Panc1 (cell line): ENCODE measurements around the gene FAM131B.

ENCODE experiments used
- POLR2AphosphoS5 ChIP-seq: IDR thresholded peaks from 2 replicates; pipeline ENCODE4 v1.6.1; 2012; ENCODE audit warnings: mild to moderate bottlenecking, low read depth, low read length, moderate library complexity
- TCF7L2 ChIP-seq: IDR thresholded peaks from 2 replicates; pipeline ENCODE4 v1.6.1; 2011; ENCODE audit warnings: mild to moderate bottlenecking, low read depth, low read length, inconsistent platforms
- TF ChIP-seq, protein P1 (sequence below): fragments of 450-650 bp; IDR thresholded peaks from 2 replicates; pipeline ENCODE4 v1.5.1; 2017; ENCODE audit warnings: mild to moderate bottlenecking
- TF ChIP-seq, protein P2 (sequence below), 2 experiments: IDR thresholded peaks; 2 replicates each; pipeline ENCODE4 v1.6.1; 2011 to 2012; ENCODE audit warnings: low read depth in 2 of 2, control low read depth in 1 of 2, low read length in 1 of 2, mild to moderate bottlenecking in 1 of 2, moderate library complexity in 1 of 2; ENCODE audit not compliant: insufficient read depth in 1 of 2

DNA sequence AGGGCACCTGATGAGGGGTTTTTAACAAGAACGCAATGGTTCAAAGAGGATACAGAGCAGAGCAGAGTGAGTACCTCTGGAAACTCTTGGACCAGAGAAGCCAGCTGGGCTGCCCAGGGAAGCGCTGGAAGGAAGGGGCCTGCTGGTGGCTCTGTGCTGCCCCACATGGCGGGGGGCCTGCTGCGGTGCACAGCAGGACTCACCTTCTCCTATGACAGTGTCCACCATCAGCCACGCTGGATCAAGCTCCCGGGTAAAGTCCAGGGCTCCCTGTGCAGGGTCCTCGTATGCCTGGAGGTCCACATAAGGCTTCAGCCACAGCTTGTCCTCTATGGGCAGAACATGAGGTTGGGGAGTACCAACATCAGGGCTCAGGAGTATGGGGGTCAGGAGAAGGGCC is 33.7 kb upstream of the FAM131B start:
- TF ChIP-seq, protein P1, sequence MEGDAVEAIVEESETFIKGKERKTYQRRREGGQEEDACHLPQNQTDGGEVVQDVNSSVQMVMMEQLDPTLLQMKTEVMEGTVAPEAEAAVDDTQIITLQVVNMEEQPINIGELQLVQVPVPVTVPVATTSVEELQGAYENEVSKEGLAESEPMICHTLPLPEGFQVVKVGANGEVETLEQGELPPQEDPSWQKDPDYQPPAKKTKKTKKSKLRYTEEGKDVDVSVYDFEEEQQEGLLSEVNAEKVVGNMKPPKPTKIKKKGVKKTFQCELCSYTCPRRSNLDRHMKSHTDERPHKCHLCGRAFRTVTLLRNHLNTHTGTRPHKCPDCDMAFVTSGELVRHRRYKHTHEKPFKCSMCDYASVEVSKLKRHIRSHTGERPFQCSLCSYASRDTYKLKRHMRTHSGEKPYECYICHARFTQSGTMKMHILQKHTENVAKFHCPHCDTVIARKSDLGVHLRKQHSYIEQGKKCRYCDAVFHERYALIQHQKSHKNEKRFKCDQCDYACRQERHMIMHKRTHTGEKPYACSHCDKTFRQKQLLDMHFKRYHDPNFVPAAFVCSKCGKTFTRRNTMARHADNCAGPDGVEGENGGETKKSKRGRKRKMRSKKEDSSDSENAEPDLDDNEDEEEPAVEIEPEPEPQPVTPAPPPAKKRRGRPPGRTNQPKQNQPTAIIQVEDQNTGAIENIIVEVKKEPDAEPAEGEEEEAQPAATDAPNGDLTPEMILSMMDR = no peak
- TF ChIP-seq, protein P2, sequence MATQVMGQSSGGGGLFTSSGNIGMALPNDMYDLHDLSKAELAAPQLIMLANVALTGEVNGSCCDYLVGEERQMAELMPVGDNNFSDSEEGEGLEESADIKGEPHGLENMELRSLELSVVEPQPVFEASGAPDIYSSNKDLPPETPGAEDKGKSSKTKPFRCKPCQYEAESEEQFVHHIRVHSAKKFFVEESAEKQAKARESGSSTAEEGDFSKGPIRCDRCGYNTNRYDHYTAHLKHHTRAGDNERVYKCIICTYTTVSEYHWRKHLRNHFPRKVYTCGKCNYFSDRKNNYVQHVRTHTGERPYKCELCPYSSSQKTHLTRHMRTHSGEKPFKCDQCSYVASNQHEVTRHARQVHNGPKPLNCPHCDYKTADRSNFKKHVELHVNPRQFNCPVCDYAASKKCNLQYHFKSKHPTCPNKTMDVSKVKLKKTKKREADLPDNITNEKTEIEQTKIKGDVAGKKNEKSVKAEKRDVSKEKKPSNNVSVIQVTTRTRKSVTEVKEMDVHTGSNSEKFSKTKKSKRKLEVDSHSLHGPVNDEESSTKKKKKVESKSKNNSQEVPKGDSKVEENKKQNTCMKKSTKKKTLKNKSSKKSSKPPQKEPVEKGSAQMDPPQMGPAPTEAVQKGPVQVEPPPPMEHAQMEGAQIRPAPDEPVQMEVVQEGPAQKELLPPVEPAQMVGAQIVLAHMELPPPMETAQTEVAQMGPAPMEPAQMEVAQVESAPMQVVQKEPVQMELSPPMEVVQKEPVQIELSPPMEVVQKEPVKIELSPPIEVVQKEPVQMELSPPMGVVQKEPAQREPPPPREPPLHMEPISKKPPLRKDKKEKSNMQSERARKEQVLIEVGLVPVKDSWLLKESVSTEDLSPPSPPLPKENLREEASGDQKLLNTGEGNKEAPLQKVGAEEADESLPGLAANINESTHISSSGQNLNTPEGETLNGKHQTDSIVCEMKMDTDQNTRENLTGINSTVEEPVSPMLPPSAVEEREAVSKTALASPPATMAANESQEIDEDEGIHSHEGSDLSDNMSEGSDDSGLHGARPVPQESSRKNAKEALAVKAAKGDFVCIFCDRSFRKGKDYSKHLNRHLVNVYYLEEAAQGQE (IDR thresholded peaks at IDR 0.05; ENCODE audit: insufficient read depth in 1 of 2, low read depth in 2 of 2, low read length in 1 of 2) = no peak
- no peak for TF ChIP-seq POLR2AphosphoS5
- no peak for TF ChIP-seq TCF7L2
